ENCODE measurements around the gene CEBPA. TPM values are rescaled to one million over a fixed set of nuclear protein-coding genes. Genes with fewer than 3 reads are reported as not detected.
"Not testable (repeated sequence)": the region's sequence is repeated elsewhere in the genome, so short reads cannot be mapped to it uniquely, and the experiment has no call there.

The CEBPA gene
- polyA plus RNA-seq, 1 donor, result 125 TPM

GRCh38 chr19:33329060-33329459, 26.7 kb upstream of the CEBPA start:
- WGBS (ENCODE audit: insufficient coverage, low lambda C conversion rate), result no CpG with 5 or more reads among the region's 8 CpGs
- Histone ChIP-seq H3K4me3 (ENCODE audit: low read length) (no peak overlapping the region), H3K27me3 (ENCODE audit: control insufficient read depth, insufficient read depth, low read length) (no peaks in the 10 kb centered on the region), H3K27ac (ENCODE audit: low read length) (no peak overlapping the region), H3K4me1 (ENCODE audit: control insufficient read depth, insufficient read depth, low read length) (peaks cover 4% of the 10 kb centered on the region), H3K9me3 (ENCODE audit: control insufficient read depth, low read depth, low read length) (peaks cover 6% of the 10 kb centered on the region), H3K36me3 (ENCODE audit: control insufficient read depth, insufficient read depth, low read length) (no peaks in the 10 kb centered on the region)
- no peak for DNase-seq

- no peaks in the 10 kb centered on the region for H3K36me3 ChIP-seq (ENCODE audit: control insufficient read depth, insufficient read depth, low read length)
- peaks cover 9% of the 10 kb centered on the region for H3K4me1 ChIP-seq (ENCODE audit: control insufficient read depth, insufficient read depth, low read length)
- H3K4me3 ChIP-seq (ENCODE audit: low read length), result no peak overlapping the region
- peaks cover 9% of the 10 kb centered on the region for H3K9me3 ChIP-seq (ENCODE audit: control insufficient read depth, low read depth, low read length)
- H3K27ac ChIP-seq (ENCODE audit: low read length), result no peak overlapping the region
- H3K27me3 ChIP-seq (ENCODE audit: control insufficient read depth, insufficient read depth, low read length), result no peaks in the 10 kb centered on the region
- no CpG with 5 or more reads among the region's 5 CpGs for WGBS (ENCODE audit: insufficient coverage, low lambda C conversion rate)
- DNase-seq, result no peak
Measured at GRCh38 chr19:33325920-33326319, 23.6 kb upstream of the CEBPA start.

GRCh38 chr19:33324628-33325027, 22.3 kb upstream of the CEBPA start:
- Histone ChIP-seq H3K36me3 (ENCODE audit: control insufficient read depth, insufficient read depth, low read length) (no peaks in the 10 kb centered on the region), H3K27ac (ENCODE audit: low read length) (peak overlapping the region; percentile 24), H3K4me1 (ENCODE audit: control insufficient read depth, insufficient read depth, low read length) (peaks cover 9% of the 10 kb centered on the region), H3K27me3 (ENCODE audit: control insufficient read depth, insufficient read depth, low read length) (no peaks in the 10 kb centered on the region), H3K4me3 (ENCODE audit: low read length) (no peak overlapping the region), H3K9me3 (ENCODE audit: control insufficient read depth, low read depth, low read length) (peaks cover 9% of the 10 kb centered on the region)
- DNase-seq, result peak in 1 of 2 donors; percentile 37
- no CpG with 5 or more reads among the region's 3 CpGs for WGBS (ENCODE audit: insufficient coverage, low lambda C conversion rate)

GRCh38 chr19:33323093-33323820, 20.9 kb upstream of the CEBPA start:
- WGBS (ENCODE audit: insufficient coverage, low lambda C conversion rate), result no CpG with 5 or more reads among the region's 6 CpGs
- Histone ChIP-seq H3K4me3 (ENCODE audit: low read length) (no peak overlapping the region), H3K9me3 (ENCODE audit: control insufficient read depth, low read depth, low read length) (peaks cover 9% of the 10 kb centered on the region), H3K27ac (ENCODE audit: low read length) (no peak overlapping the region), H3K4me1 (ENCODE audit: control insufficient read depth, insufficient read depth, low read length) (peaks cover 9% of the 10 kb centered on the region), H3K36me3 (ENCODE audit: control insufficient read depth, insufficient read depth, low read length) (no peaks in the 10 kb centered on the region), H3K27me3 (ENCODE audit: control insufficient read depth, insufficient read depth, low read length) (no peaks in the 10 kb centered on the region)
- DNase-seq, result no peak

- no CpG with 5 or more reads among the region's 1 CpG for WGBS (ENCODE audit: insufficient coverage, low lambda C conversion rate)
- H3K36me3 ChIP-seq (ENCODE audit: control insufficient read depth, insufficient read depth, low read length), result no peaks in the 10 kb centered on the region
Measured at GRCh38 chr19:33320636-33321035, 18.3 kb upstream of the CEBPA start.

GRCh38 chr19:33317991-33318390, 15.7 kb upstream of the CEBPA start:
- WGBS (ENCODE audit: insufficient coverage, low lambda C conversion rate), result 100% methylated on average over 1 of the region's 4 CpGs
- Histone ChIP-seq H3K4me1 (ENCODE audit: control insufficient read depth, insufficient read depth, low read length) (peaks cover 20% of the 10 kb centered on the region), H3K27ac (ENCODE audit: low read length) (peak overlapping the region; percentile 66)
- not testable (repeated sequence) for DNase-seq; H3K36me3 ChIP-seq (ENCODE audit: control insufficient read depth, insufficient read depth, low read length); H3K4me3 ChIP-seq (ENCODE audit: low read length); H3K9me3 ChIP-seq (ENCODE audit: control insufficient read depth, low read depth, low read length); H3K27me3 ChIP-seq (ENCODE audit: control insufficient read depth, insufficient read depth, low read length)

More at GRCh38 chr19:33320636-33321035, 18.3 kb upstream of the CEBPA start:
- Histone ChIP-seq H3K27me3 (ENCODE audit: control insufficient read depth, insufficient read depth, low read length) (no peaks in the 10 kb centered on the region), H3K4me3 (ENCODE audit: low read length) (no peak overlapping the region), H3K4me1 (ENCODE audit: control insufficient read depth, insufficient read depth, low read length) (peaks cover 27% of the 10 kb centered on the region), H3K27ac (ENCODE audit: low read length) (no peak overlapping the region), H3K9me3 (ENCODE audit: control insufficient read depth, low read depth, low read length) (peaks cover 3% of the 10 kb centered on the region)
- no peak for DNase-seq

- no peaks in the 10 kb centered on the region for H3K36me3 ChIP-seq (ENCODE audit: control insufficient read depth, insufficient read depth, low read length)
- H3K4me3 ChIP-seq (ENCODE audit: low read length), result no peak overlapping the region
- DNase-seq, result peak in 1 of 2 donors; percentile 53
- H3K4me1 ChIP-seq (ENCODE audit: control insufficient read depth, insufficient read depth, low read length), result peaks cover 20% of the 10 kb centered on the region
- H3K27ac ChIP-seq (ENCODE audit: low read length), result peak overlapping the region; percentile 66
- no peaks in the 10 kb centered on the region for H3K27me3 ChIP-seq (ENCODE audit: control insufficient read depth, insufficient read depth, low read length)
- H3K9me3 ChIP-seq (ENCODE audit: control insufficient read depth, low read depth, low read length), result peaks cover 3% of the 10 kb centered on the region
- WGBS (ENCODE audit: insufficient coverage, low lambda C conversion rate), result 40% methylated on average over 1 of the region's 5 CpGs
Measured at GRCh38 chr19:33317517-33317916, 15.2 kb upstream of the CEBPA start.

GRCh38 chr19:33316541-33317264, 14.4 kb upstream of the CEBPA start:
- no peaks in the 10 kb centered on the region for H3K27me3 ChIP-seq (ENCODE audit: control insufficient read depth, insufficient read depth, low read length)
- no peaks in the 10 kb centered on the region for H3K9me3 ChIP-seq (ENCODE audit: control insufficient read depth, low read depth, low read length)
- DNase-seq, result peak; percentile 84 to 93
- H3K4me3 ChIP-seq (ENCODE audit: low read length), result no peak overlapping the region
- WGBS (ENCODE audit: insufficient coverage, low lambda C conversion rate), result 20% methylated on average over 1 of the region's 9 CpGs
- peak overlapping the region; percentile 66 for H3K27ac ChIP-seq (ENCODE audit: low read length)
- H3K36me3 ChIP-seq (ENCODE audit: control insufficient read depth, insufficient read depth, low read length), result no peaks in the 10 kb centered on the region
- H3K4me1 ChIP-seq (ENCODE audit: control insufficient read depth, insufficient read depth, low read length), result peaks cover 23% of the 10 kb centered on the region

- H3K27me3 ChIP-seq (ENCODE audit: control insufficient read depth, insufficient read depth, low read length); H3K36me3 ChIP-seq (ENCODE audit: control insufficient read depth, insufficient read depth, low read length); H3K9me3 ChIP-seq (ENCODE audit: control insufficient read depth, low read depth, low read length); H3K27ac ChIP-seq (ENCODE audit: low read length); H3K4me3 ChIP-seq (ENCODE audit: low read length); DNase-seq: not testable (repeated sequence)
- peaks cover 34% of the 10 kb centered on the region for H3K4me1 ChIP-seq (ENCODE audit: control insufficient read depth, insufficient read depth, low read length)
- WGBS (ENCODE audit: insufficient coverage, low lambda C conversion rate), result 95% methylated on average over 3 of the region's 4 CpGs
Measured at GRCh38 chr19:33312808-33313207, 10.5 kb upstream of the CEBPA start.

- DNase-seq, result no peak
- H3K4me1 ChIP-seq (ENCODE audit: control insufficient read depth, insufficient read depth, low read length), result peaks cover 29% of the 10 kb centered on the region
- WGBS (ENCODE audit: insufficient coverage, low lambda C conversion rate), result 100% methylated on average over 1 of the region's 6 CpGs
- H3K36me3 ChIP-seq (ENCODE audit: control insufficient read depth, insufficient read depth, low read length), result no peaks in the 10 kb centered on the region
- no peaks in the 10 kb centered on the region for H3K27me3 ChIP-seq (ENCODE audit: control insufficient read depth, insufficient read depth, low read length)
- H3K27ac ChIP-seq (ENCODE audit: low read length), result no peak overlapping the region
- H3K9me3 ChIP-seq (ENCODE audit: control insufficient read depth, low read depth, low read length), result no peaks in the 10 kb centered on the region
- H3K4me3 ChIP-seq (ENCODE audit: low read length), result no peak overlapping the region
Measured at GRCh38 chr19:33312065-33312464, 9.7 kb upstream of the CEBPA start.
